AG10803 (cell line): ENCODE results near the gene FRRS1L.
"Not testable (repeated sequence)": the region's sequence is repeated elsewhere in the genome, so short reads cannot be mapped to it uniquely, and the experiment has no call there.

ENCODE experiments used
- DNase-seq: peaks from one replicate; pipeline ENCODE4 v3.0.0; 2010; ENCODE audit warnings: low read depth
- H3K4me3 ChIP-seq: 2 replicates; pipeline ENCODE4 v1.5.1; 2011; ENCODE audit warnings: mild to moderate bottlenecking, low read length, control low read depth
- TF ChIP-seq, protein P1 (sequence below): conservative IDR thresholded peaks from 2 replicates; pipeline ENCODE4 v1.5.1; 2011; ENCODE audit warnings: mild to moderate bottlenecking, low read length, control low read depth, inconsistent platforms

FRRS1L gene

DNA sequence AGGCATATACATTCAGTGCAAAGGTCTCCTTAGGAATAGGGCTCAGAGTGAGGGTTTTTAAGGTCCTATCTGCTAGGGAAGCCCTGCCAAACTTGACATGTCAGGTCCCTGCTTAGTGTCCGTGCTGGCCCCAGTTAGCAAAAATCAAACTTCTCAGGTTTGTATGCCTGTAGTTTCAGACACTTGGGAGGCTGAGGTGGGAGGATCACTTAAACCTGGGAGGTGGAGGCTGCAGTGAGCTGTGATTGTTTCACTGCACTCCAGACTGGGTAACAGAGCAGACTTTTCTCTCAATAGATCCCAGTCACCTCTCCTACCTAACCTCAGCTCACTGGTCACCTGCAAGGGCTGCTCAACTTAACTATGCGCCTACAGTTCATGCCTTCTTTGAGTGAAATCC lies 28.6 kb downstream of the FRRS1L start:
- TF ChIP-seq, protein P1, sequence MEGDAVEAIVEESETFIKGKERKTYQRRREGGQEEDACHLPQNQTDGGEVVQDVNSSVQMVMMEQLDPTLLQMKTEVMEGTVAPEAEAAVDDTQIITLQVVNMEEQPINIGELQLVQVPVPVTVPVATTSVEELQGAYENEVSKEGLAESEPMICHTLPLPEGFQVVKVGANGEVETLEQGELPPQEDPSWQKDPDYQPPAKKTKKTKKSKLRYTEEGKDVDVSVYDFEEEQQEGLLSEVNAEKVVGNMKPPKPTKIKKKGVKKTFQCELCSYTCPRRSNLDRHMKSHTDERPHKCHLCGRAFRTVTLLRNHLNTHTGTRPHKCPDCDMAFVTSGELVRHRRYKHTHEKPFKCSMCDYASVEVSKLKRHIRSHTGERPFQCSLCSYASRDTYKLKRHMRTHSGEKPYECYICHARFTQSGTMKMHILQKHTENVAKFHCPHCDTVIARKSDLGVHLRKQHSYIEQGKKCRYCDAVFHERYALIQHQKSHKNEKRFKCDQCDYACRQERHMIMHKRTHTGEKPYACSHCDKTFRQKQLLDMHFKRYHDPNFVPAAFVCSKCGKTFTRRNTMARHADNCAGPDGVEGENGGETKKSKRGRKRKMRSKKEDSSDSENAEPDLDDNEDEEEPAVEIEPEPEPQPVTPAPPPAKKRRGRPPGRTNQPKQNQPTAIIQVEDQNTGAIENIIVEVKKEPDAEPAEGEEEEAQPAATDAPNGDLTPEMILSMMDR, result no peak
- DNase-seq, result no peak
- no peak overlapping the region for H3K4me3 ChIP-seq

DNA sequence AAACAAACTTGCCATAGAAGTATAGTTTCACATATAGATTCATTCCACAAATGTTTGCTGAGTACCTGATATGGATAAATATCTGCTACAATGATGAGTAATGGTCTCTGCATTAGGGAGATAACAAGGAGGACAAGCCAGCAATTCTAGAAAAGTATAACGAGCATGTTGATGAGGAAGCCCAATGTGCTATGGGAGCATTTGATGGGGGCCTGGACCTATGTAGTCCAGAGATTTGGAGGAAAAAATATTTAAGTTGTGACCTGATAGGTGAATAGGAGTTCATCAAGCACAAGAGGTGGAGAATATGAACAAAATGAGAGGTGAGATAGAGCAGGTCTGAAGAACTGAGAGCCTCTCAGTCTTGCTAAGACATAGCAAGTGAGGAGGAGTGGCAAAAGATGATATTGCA lies 32.9 kb downstream of the FRRS1L start:
- DNase-seq, result no peak
- TF ChIP-seq, protein P1, result no peak

GRCh38 chr9:109133533-109133932 lies 33.5 kb downstream of the FRRS1L start:
- DNase-seq, result no peak
- no peak overlapping the region for H3K4me3 ChIP-seq
- TF ChIP-seq, protein P1, result no peak

More for the DNA sequence above, 32.9 kb downstream of the FRRS1L start:
- no peak overlapping the region for H3K4me3 ChIP-seq

GRCh38 chr9:109132567-109133021 lies 34.5 kb downstream of the FRRS1L start:
- TF ChIP-seq, protein P1, result no peak
- H3K4me3 ChIP-seq, result no peak overlapping the region
- DNase-seq, result no peak

- no peak overlapping the region for H3K4me3 ChIP-seq
- TF ChIP-seq, protein P1, result no peak
- no peak for DNase-seq
These were observed 37.4 kb downstream of the FRRS1L start for GRCh38 chr9:109129470-109130197.

- not testable (repeated sequence) for H3K4me3 ChIP-seq, DNase-seq
These were observed 40.4 kb downstream of the FRRS1L start for GRCh38 chr9:109126671-109127070.

DNA sequence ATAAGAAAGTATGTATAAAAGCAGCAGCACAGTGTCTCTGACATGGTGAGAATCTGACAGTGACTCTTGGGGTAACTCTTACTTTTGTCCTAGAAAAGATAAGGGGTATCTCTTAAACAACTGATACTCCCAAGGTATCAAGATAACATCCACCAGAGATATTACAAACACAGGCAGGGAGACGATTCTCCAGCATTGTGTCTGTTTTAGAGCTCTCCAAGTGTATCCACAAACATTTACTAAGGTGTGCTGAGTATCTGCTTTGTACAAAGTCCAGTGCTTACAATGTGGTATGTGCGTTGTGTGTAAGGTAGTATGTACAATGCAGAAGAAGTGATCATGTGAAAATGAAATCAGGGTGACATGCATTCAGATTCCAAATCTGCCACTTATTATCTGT lies 42.9 kb downstream of the FRRS1L start:
- H3K4me3 ChIP-seq, result no peak overlapping the region
- DNase-seq, result no peak
- TF ChIP-seq, protein P1, result no peak
